H1 (cell line): ENCODE measurements around the gene FLT4. TPM values are rescaled to one million over a fixed set of nuclear protein-coding genes. Genes with fewer than 3 reads are reported as not detected.
A peak's percentile ranks its signal among the peaks of the same experiment; 100 is the strongest.

Experiments used
- CTCF ChIA-PET: fragments of 300-600 bp; sonication (Branson Sonifier 250); formaldehyde crosslinking; loops from one replicate; lab custom pipeline; 2021; ENCODE audit not compliant: partially characterized antibody; lab: Charles Lee
- POLR2A ChIA-PET: fragments of 300-600 bp; sonication (Branson Sonifier 250); formaldehyde crosslinking; loops from one replicate; lab custom pipeline; 2021; ENCODE audit warnings: inconsistent platforms; ENCODE audit not compliant: partially characterized antibody; lab: Charles Lee
- DNase-seq, 2 experiments: peaks; one replicate each; pipeline versions ENCODE4 v3.0.0 to v3.0.0-alpha.2; 2010 to 2022; ENCODE audit warnings: low spot score in 2 of 2, low read depth in 1 of 2, mixed read lengths in 1 of 2
- FAIRE-seq: peaks from 2 replicates; lab custom pipeline; 2011; peaks lifted over from hg19 to GRCh38; lab: Jason Lieb, UNC
- H2AFZ ChIP-seq: 2 replicates; pipeline ENCODE4 v1.8.1; 2012; ENCODE audit warnings: low read length, inconsistent platforms
- H2AK5ac ChIP-seq: 2 replicates; pipeline ENCODE4 v1.6.1; 2013; ENCODE audit warnings: low read depth, low read length
- H2BK120ac ChIP-seq: replicated peaks from 2 replicates; pipeline ENCODE3; 2013; ENCODE audit warnings: low read depth, low read length, inconsistent platforms
- H2BK12ac ChIP-seq: 2 replicates; pipeline ENCODE4 v1.6.1; 2013; ENCODE audit warnings: low read depth, low read length
- H2BK15ac ChIP-seq: 2 replicates; pipeline ENCODE4 v1.6.1; 2013; ENCODE audit warnings: low read length
- H2BK20ac ChIP-seq: 2 replicates; pipeline ENCODE4 v1.6.1; 2013; ENCODE audit warnings: low read length
- H2BK5ac ChIP-seq: 2 replicates; pipeline ENCODE4 v1.6.1; 2013; ENCODE audit warnings: low read depth, low read length
- H3K14ac ChIP-seq: 2 replicates; pipeline ENCODE4 v1.6.1; 2013; ENCODE audit warnings: inconsistent platforms; ENCODE audit not compliant: insufficient read length
- H3K18ac ChIP-seq: 2 replicates; pipeline ENCODE4 v1.6.1; 2013; ENCODE audit warnings: low read length; ENCODE audit errors: extremely low read depth
- H3K23ac ChIP-seq: 2 replicates; pipeline ENCODE4 v1.6.1; 2013; ENCODE audit warnings: inconsistent platforms; ENCODE audit not compliant: insufficient read length
- H3K23me2 ChIP-seq: 2 replicates; pipeline ENCODE4 v1.6.1; 2013; ENCODE audit warnings: low read depth, low read length
- H3K27ac ChIP-seq: 2 replicates; pipeline ENCODE4 v1.6.1; 2011; ENCODE audit warnings: low read depth, low read length, inconsistent platforms
- H3K27me3 ChIP-seq, 4 experiments: replicated peaks in 1 of 4; 1 replicate in 1 of 4; 2 replicates in 3 of 4; pipeline versions ENCODE4 v1.6.1 to v1.8.1; 2011 to 2013; ENCODE audit warnings: low read length in 3 of 4, mild to moderate bottlenecking in 3 of 4, inconsistent platforms in 2 of 4, mixed read lengths in 2 of 4, moderate library complexity in 1 of 4; ENCODE audit not compliant: control insufficient read depth in 3 of 4, insufficient read depth in 3 of 4; ENCODE audit errors: extremely low read depth in 1 of 4
- H3K36me3 ChIP-seq, 4 experiments: 2 replicates each; pipeline versions ENCODE4 v1.6.1 to v1.8.1; 2011 to 2013; ENCODE audit warnings: mild to moderate bottlenecking in 4 of 4, low read length in 3 of 4, moderate library complexity in 2 of 4, control low read depth in 1 of 4, inconsistent platforms in 1 of 4; ENCODE audit not compliant: insufficient read depth in 4 of 4, control insufficient read depth in 2 of 4
- H3K4ac ChIP-seq: replicated peaks from 2 replicates; pipeline ENCODE3; 2013; ENCODE audit warnings: low read length, low read depth, mixed read lengths, inconsistent platforms; ENCODE audit not compliant: insufficient read length
- H3K4me1 ChIP-seq, 4 experiments: replicated peaks in 1 of 4; 1 replicate in 1 of 4; 2 replicates in 3 of 4; pipeline versions ENCODE4 v1.6.1 to v1.8.1; 2011 to 2013; ENCODE audit warnings: low read length in 3 of 4, inconsistent platforms in 2 of 4, mixed read lengths in 1 of 4; ENCODE audit not compliant: insufficient read depth in 4 of 4, control insufficient read depth in 3 of 4
- H3K4me2 ChIP-seq, 2 experiments: 2 replicates each; pipeline versions ENCODE4 v1.6.1 to v1.8.1; 2011 to 2013; ENCODE audit warnings: low read depth in 2 of 2, low read length in 2 of 2, control low read depth in 1 of 2, inconsistent platforms in 1 of 2, mild to moderate bottlenecking in 1 of 2; ENCODE audit not compliant: insufficient read depth in 1 of 2
- H3K4me3 ChIP-seq, 4 experiments: fragments of 200-600, 300-600 bp in 1 of 4; sonication (generic), shearing (Covaris generic), sonication (Bioruptor Twin) in 1 of 4; 2 replicates each; pipeline versions ENCODE4 v1.5.1 to v1.8.1; 2011 to 2016; ENCODE audit warnings: low read length in 4 of 4, low read depth in 3 of 4, control low read depth in 2 of 4, inconsistent platforms in 2 of 4, mild to moderate bottlenecking in 2 of 4, mixed read lengths in 1 of 4, moderate library complexity in 1 of 4; ENCODE audit not compliant: insufficient read depth in 2 of 4; ENCODE audit errors: extremely low read depth in 1 of 4
- H3K56ac ChIP-seq: replicated peaks from 2 replicates; pipeline ENCODE3; 2013; ENCODE audit warnings: low read depth, mild to moderate bottlenecking, mixed read lengths, low read length, inconsistent platforms; ENCODE audit not compliant: insufficient read length
- H3K79me1 ChIP-seq: 2 replicates; pipeline ENCODE4 v1.6.1; 2013; ENCODE audit warnings: low read depth, low read length, control low read depth
- H3K79me2 ChIP-seq, 2 experiments: 2 replicates each; pipeline versions ENCODE4 v1.6.1 to v1.8.1; 2012 to 2013; ENCODE audit warnings: low read length in 2 of 2, mild to moderate bottlenecking in 2 of 2, inconsistent platforms in 1 of 2; ENCODE audit not compliant: insufficient read depth in 2 of 2, control insufficient read depth in 1 of 2
- H3K9ac ChIP-seq, 4 experiments: replicated peaks in 1 of 4; 1 replicate in 1 of 4; 2 replicates in 3 of 4; pipeline versions ENCODE4 v1.6.1 to v1.8.1; 2011 to 2013; ENCODE audit warnings: low read depth in 3 of 4, low read length in 3 of 4, control low read depth in 2 of 4, mild to moderate bottlenecking in 2 of 4, moderate library complexity in 2 of 4, inconsistent platforms in 1 of 4; ENCODE audit errors: extremely low read depth in 1 of 4
- H3K9me3 ChIP-seq, 2 experiments: 2 replicates each; pipeline versions ENCODE4 v1.6.1 to v1.8.1; 2012 to 2013; ENCODE audit warnings: mild to moderate bottlenecking in 2 of 2, moderate library complexity in 2 of 2, control low read depth in 1 of 2, inconsistent platforms in 1 of 2, low read depth in 1 of 2, low read length in 1 of 2, mixed read lengths in 1 of 2; ENCODE audit not compliant: insufficient read depth in 2 of 2
- H4K20me1 ChIP-seq, 2 experiments: replicated peaks in 1 of 2; 2 replicates each; pipeline versions ENCODE3 to v1.8.1; 2011 to 2013; ENCODE audit warnings: inconsistent platforms in 2 of 2, low read length in 2 of 2, mild to moderate bottlenecking in 1 of 2; ENCODE audit not compliant: insufficient read depth in 2 of 2, control insufficient read depth in 1 of 2
- H4K5ac ChIP-seq: 2 replicates; pipeline ENCODE4 v1.6.1; 2013; ENCODE audit warnings: low read length, low read depth, mixed read lengths, inconsistent platforms; ENCODE audit not compliant: insufficient read length
- H4K8ac ChIP-seq: 2 replicates; pipeline ENCODE4 v1.8.0; 2013; ENCODE audit warnings: mild to moderate bottlenecking, moderate library complexity, low read length, inconsistent platforms; ENCODE audit not compliant: insufficient read depth; ENCODE audit errors: extremely low read depth
- H4K91ac ChIP-seq: replicated peaks from 2 replicates; pipeline ENCODE3; 2013; ENCODE audit warnings: low read length, mixed read lengths, inconsistent platforms; ENCODE audit not compliant: insufficient read length
- EGR1 ChIP-seq: IDR thresholded peaks from 2 replicates; pipeline ENCODE4 v1.6.1; 2011; ENCODE audit warnings: low read depth, low read length, borderline replicate concordance
- HDAC6 ChIP-seq: IDR thresholded peaks from one replicate; pipeline ENCODE4 v1.7.1; 2012; ENCODE audit warnings: low read depth, mild to moderate bottlenecking, inconsistent platforms, low read length, moderate library complexity
- KDM5A ChIP-seq: fragments of 200-600 bp; IDR thresholded peaks from 2 replicates; pipeline ENCODE4 v1.7.1; 2012; ENCODE audit warnings: mild to moderate bottlenecking, low read length, inconsistent platforms, mixed read lengths
- NRF1 ChIP-seq: IDR thresholded peaks from 2 replicates; pipeline ENCODE4 v1.6.1; 2011; ENCODE audit warnings: mild to moderate bottlenecking, low read depth, low read length, improper control_type of control experiment
- POLR2AphosphoS5 ChIP-seq: IDR thresholded peaks from 2 replicates; pipeline ENCODE4 v1.6.1; 2011; ENCODE audit warnings: low read depth, low read length
- POU5F1 ChIP-seq: IDR thresholded peaks from 2 replicates; pipeline ENCODE4 v1.6.1; 2011; ENCODE audit warnings: low read depth, mild to moderate bottlenecking, low read length, moderate library complexity
- SP2 ChIP-seq: IDR thresholded peaks from 2 replicates; pipeline ENCODE4 v1.6.1; 2012; ENCODE audit warnings: mild to moderate bottlenecking, low read length, inconsistent platforms
- TCF12 ChIP-seq: IDR thresholded peaks from 2 replicates; pipeline ENCODE4 v1.6.1; 2011; ENCODE audit warnings: low read depth, mild to moderate bottlenecking, low read length
- TEAD4 ChIP-seq: IDR thresholded peaks from 2 replicates; pipeline ENCODE4 v1.6.1; 2012; ENCODE audit warnings: low read depth, low read length, inconsistent platforms, mixed read lengths
- WGBS, 2 experiments: shearing (Covaris generic) in 1 of 2; methylation state at CpG; one replicate each; pipeline versions ENCODE4 v1.1.6 to v1.1.7; 2013 to 2015; ENCODE audit warnings: low lambda C conversion rate in 2 of 2, mixed read lengths in 2 of 2, inconsistent platforms in 1 of 2, low coverage in 1 of 2, missing lambda C conversion rate in 1 of 2; ENCODE audit not compliant: insufficient replicate concordance in 2 of 2, insufficient coverage in 1 of 2, insufficient read length in 1 of 2; ENCODE audit errors: extremely low coverage in 1 of 2, missing lambda C conversion rate in 1 of 2; 5-methylcytosine and 5-hydroxymethylcytosine counted together
- polyA plus RNA-seq, 7 experiments: library from polyadenylated mRNA; depleted of rRNA in 3 of 7; stranded (reverse) in 5 of 7; unstranded in 2 of 7; fragments of >200 nt in 5 of 7; fragments of 200-250 nt in 2 of 7; gene quantifications; 1 replicate in 5 of 7; 2 replicates in 1 of 7; 4 replicates in 1 of 7; pipeline versions ENCODE4 v1.2.1 to v1.2.3, GENCODE V29; 2011 to 2013; ENCODE audit warnings: missing spikeins in 2 of 7, mixed read lengths in 2 of 7
- total RNA-seq: library from RNA; stranded (reverse); fragmentation: NEBNext Ultra II Directional; extraction: Animal tissue kit (Norgen Biotek cat#: 25700); gene quantifications from 2 replicates; pipeline ENCODE4 v1.2.1, GENCODE V29; 2021
- TF ChIP-seq, protein P1 (sequence below), 3 experiments: IDR thresholded peaks; 1 replicate in 2 of 3; 2 replicates in 1 of 3; pipeline versions ENCODE4 v1.5.1 to v1.6.1; 2011; ENCODE audit warnings: low read length in 3 of 3, mild to moderate bottlenecking in 3 of 3, inconsistent platforms in 2 of 3, low read depth in 1 of 3, moderate library complexity in 1 of 3; ENCODE audit not compliant: insufficient read depth in 1 of 3; ENCODE audit errors: control extremely low read depth in 1 of 3

Gene FLT4
- total and polyA plus RNA-seq, 2 of the 8 experiments (the other 6 are each of a cell fraction or from before 2014, with no cell fraction given), result 6.5 to 7.7 TPM

GRCh38 chr5:180625791-180626660 lies 23.4 kb downstream of the FLT4 start:
- no peaks in the 10 kb centered on the region for H3K23me2 ChIP-seq
- H3K18ac ChIP-seq, result no peak overlapping the region
- H2BK15ac ChIP-seq, result no peak overlapping the region
- H3K4ac ChIP-seq, result no peak overlapping the region
- no peak overlapping the region for H3K14ac ChIP-seq
- no peak overlapping the region for H3K9ac ChIP-seq
- DNase-seq (no peak), FAIRE-seq (no peak)
- H3K79me2 ChIP-seq, result no peaks in the 10 kb centered on the region
- no peak overlapping the region for H2AK5ac ChIP-seq
- ChIA-PET POLR2A (interaction anchor here (1.6 kb wide), 1 partner anchor 12 kb away, joined by 4 read pairs; no protein-coding TSS in a partner anchor), CTCF (interaction anchor here (0.9 to 2.4 kb wide), 5 partner anchors 8 to 21 kb away, joined by 3 to 16 read pairs (median 5); no protein-coding TSS in a partner anchor)
- H4K8ac ChIP-seq, result peak overlapping the region; percentile 57; the same call in 1 of the 2 replicates
- no peaks in the 10 kb centered on the region; a peak in 2 of 7 replicates for H3K4me1 ChIP-seq
- no peaks in the 10 kb centered on the region for H3K79me1 ChIP-seq
- H3K9me3 ChIP-seq, result no peaks in the 10 kb centered on the region
- H3K4me2 ChIP-seq, result no peak overlapping the region
- 88% methylated on average over 25 of the region's 25 CpGs; no CpG with 5 or more reads in 1 of the 2 experiments for WGBS, 2 experiments
- H4K91ac ChIP-seq, result no peak overlapping the region
- no peak overlapping the region for H3K4me3 ChIP-seq
- no peak overlapping the region for H2BK120ac ChIP-seq
- H3K36me3 ChIP-seq, result no peaks in the 10 kb centered on the region
- peak overlapping the region; percentile 35; the same call in 1 of the 2 replicates for H2BK5ac ChIP-seq
- no peak overlapping the region for H2BK20ac ChIP-seq
- no peak overlapping the region for H3K27ac ChIP-seq
- no peak overlapping the region for H2BK12ac ChIP-seq
- H4K20me1 ChIP-seq, result peaks cover 0 to 2% of the 10 kb centered on the region in 2 experiments
- no peak overlapping the region for H2AFZ ChIP-seq
- no peak overlapping the region for H4K5ac ChIP-seq
- no peak overlapping the region for H3K56ac ChIP-seq
- no peaks in the 10 kb centered on the region; a peak in 1 of 7 replicates for H3K27me3 ChIP-seq
- no peak overlapping the region for H3K23ac ChIP-seq
- TF ChIP-seq, protein P1, sequence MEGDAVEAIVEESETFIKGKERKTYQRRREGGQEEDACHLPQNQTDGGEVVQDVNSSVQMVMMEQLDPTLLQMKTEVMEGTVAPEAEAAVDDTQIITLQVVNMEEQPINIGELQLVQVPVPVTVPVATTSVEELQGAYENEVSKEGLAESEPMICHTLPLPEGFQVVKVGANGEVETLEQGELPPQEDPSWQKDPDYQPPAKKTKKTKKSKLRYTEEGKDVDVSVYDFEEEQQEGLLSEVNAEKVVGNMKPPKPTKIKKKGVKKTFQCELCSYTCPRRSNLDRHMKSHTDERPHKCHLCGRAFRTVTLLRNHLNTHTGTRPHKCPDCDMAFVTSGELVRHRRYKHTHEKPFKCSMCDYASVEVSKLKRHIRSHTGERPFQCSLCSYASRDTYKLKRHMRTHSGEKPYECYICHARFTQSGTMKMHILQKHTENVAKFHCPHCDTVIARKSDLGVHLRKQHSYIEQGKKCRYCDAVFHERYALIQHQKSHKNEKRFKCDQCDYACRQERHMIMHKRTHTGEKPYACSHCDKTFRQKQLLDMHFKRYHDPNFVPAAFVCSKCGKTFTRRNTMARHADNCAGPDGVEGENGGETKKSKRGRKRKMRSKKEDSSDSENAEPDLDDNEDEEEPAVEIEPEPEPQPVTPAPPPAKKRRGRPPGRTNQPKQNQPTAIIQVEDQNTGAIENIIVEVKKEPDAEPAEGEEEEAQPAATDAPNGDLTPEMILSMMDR (IDR thresholded peaks at IDR 0.05; ENCODE audit: control extremely low read depth in 1 of 3, insufficient read depth in 1 of 3, low read depth in 1 of 3, low read length in 3 of 3), result no peak
- TF ChIP-seq TEAD4 (no peak), SP2 (no peak), EGR1 (no peak), HDAC6 (no peak), POLR2AphosphoS5 (no peak), NRF1 (no peak), TCF12 (no peak), KDM5A (no peak), POU5F1 (no peak)
